OCI-LY3 (cell line): ENCODE measurements around the gene UGT1A5.
"Not testable (repeated sequence)": the region's sequence is repeated elsewhere in the genome, so short reads cannot be mapped to it uniquely, and the experiment has no call there.

Source experiments
- EZH2phosphoT487 ChIP-seq: fragments of 200-600 bp; shearing (Covaris generic); IDR thresholded peaks from 2 replicates; pipeline ENCODE4 v1.6.1; 2018; ENCODE audit warnings: antibody characterized with exemption, mixed run types, low read depth
- TF ChIP-seq, protein P1 (sequence below): fragments of 200-600, 300-600 bp; sonication (generic); IDR thresholded peaks from 2 replicates; pipeline ENCODE4 v1.5.1; 2014; ENCODE audit warnings: antibody characterized with exemption, low read length, low read depth

DNA sequence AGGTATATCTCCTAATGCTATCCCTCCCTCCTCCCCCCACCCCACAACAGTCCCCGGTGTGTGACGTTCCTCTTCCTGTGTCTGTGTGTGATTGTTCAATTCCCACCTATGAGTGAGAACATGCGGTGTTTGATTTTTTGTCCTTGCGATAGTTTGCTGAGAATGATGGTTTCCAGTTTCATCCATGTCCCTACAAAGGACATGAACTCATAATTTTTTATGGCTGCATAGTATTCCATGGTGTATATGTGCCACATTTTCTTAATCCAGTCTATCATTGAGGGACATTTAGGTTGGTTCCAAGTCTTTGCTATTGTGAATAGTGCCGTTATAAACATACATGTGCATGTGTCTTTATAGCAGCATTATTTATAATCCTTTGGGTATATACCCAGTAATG is 11.9 kb upstream of the UGT1A5 start:
- TF ChIP-seq, protein P1, sequence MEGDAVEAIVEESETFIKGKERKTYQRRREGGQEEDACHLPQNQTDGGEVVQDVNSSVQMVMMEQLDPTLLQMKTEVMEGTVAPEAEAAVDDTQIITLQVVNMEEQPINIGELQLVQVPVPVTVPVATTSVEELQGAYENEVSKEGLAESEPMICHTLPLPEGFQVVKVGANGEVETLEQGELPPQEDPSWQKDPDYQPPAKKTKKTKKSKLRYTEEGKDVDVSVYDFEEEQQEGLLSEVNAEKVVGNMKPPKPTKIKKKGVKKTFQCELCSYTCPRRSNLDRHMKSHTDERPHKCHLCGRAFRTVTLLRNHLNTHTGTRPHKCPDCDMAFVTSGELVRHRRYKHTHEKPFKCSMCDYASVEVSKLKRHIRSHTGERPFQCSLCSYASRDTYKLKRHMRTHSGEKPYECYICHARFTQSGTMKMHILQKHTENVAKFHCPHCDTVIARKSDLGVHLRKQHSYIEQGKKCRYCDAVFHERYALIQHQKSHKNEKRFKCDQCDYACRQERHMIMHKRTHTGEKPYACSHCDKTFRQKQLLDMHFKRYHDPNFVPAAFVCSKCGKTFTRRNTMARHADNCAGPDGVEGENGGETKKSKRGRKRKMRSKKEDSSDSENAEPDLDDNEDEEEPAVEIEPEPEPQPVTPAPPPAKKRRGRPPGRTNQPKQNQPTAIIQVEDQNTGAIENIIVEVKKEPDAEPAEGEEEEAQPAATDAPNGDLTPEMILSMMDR, result not testable (repeated sequence)
- not testable (repeated sequence) for TF ChIP-seq EZH2phosphoT487
